Neural cell (in vitro differentiated cells): ENCODE data around the gene PPP1R12B. TPM values are rescaled to one million over a fixed set of nuclear protein-coding genes. Genes with fewer than 3 reads are reported as not detected.
A peak's percentile ranks its signal among the peaks of the same experiment; 100 is the strongest.

ENCODE experiments used
- H2AFZ ChIP-seq: fragments of 200-600, 300-800 bp; sonication (generic), shearing (Covaris generic); 2 replicates; pipeline ENCODE4 v1.6.0; 2014; ENCODE audit warnings: low read depth, mild to moderate bottlenecking, antibody characterized with exemption, low read length, moderate library complexity
- H3F3A ChIP-seq: fragments of 200-600 bp; shearing (Covaris generic); 2 replicates; pipeline ENCODE4 v1.6.1; 2016; ENCODE audit warnings: mild to moderate bottlenecking, moderate library complexity, mixed read lengths, antibody characterized with exemption, low read length; ENCODE audit not compliant: insufficient read depth, poor library complexity, severe bottlenecking
- H3K27ac ChIP-seq: fragments of 200-600, 300-800 bp; sonication (generic), shearing (Covaris generic); 2 replicates; pipeline ENCODE4 v1.5.1; 2014; ENCODE audit warnings: mild to moderate bottlenecking, low read length, moderate library complexity
- H3K27me3 ChIP-seq: fragments of 300-800, 200-600 bp; sonication (generic), shearing (Covaris generic); 2 replicates; pipeline ENCODE4 v1.6.0; 2014; ENCODE audit warnings: mild to moderate bottlenecking, low read depth, low read length, moderate library complexity; ENCODE audit not compliant: insufficient read depth
- H3K36me3 ChIP-seq: fragments of 300-800, 200-600 bp; sonication (generic), shearing (Covaris generic); 2 replicates; pipeline ENCODE4 v1.5.1; 2014; ENCODE audit warnings: mild to moderate bottlenecking, antibody characterized with exemption, low read length, moderate library complexity; ENCODE audit not compliant: insufficient read depth
- H3K4me2 ChIP-seq: fragments of 300-800, 200-600 bp; sonication (generic), shearing (Covaris generic); 2 replicates; pipeline ENCODE4 v1.6.0; 2014; ENCODE audit warnings: mild to moderate bottlenecking, low read length
- H3K4me3 ChIP-seq: fragments of 300-800, 200-600 bp; sonication (generic), shearing (Covaris generic); 2 replicates; pipeline ENCODE4 v1.5.1; 2014; ENCODE audit warnings: mild to moderate bottlenecking, low read length, moderate library complexity
- H3K79me2 ChIP-seq: fragments of 200-600 bp; shearing (Covaris generic); replicated peaks from 2 replicates; pipeline ENCODE4 v1.6.0; 2014; ENCODE audit warnings: mild to moderate bottlenecking, low read length, moderate library complexity; ENCODE audit not compliant: insufficient read depth
- H3K9ac ChIP-seq: fragments of 300-800, 200-600 bp; sonication (generic), shearing (Covaris generic); 2 replicates; pipeline ENCODE4 v1.6.1; 2016; ENCODE audit warnings: mild to moderate bottlenecking, low read length, mixed read lengths
- H3K9me2 ChIP-seq: fragments of 200-600 bp; shearing (Covaris generic); 2 replicates; pipeline ENCODE4 v1.6.1; 2016; ENCODE audit warnings: mild to moderate bottlenecking, low read length, mixed read lengths; ENCODE audit not compliant: insufficient read depth
- H3K9me3 ChIP-seq: fragments of 200-600, 300-800 bp; sonication (generic), shearing (Covaris generic); 2 replicates; pipeline ENCODE4 v1.6.1; 2016; ENCODE audit warnings: mild to moderate bottlenecking, mixed run types, low read length, moderate library complexity, mixed read lengths
- H4K20me1 ChIP-seq: fragments of 200-600 bp; shearing (Covaris generic); 2 replicates; pipeline ENCODE4 v1.6.1; 2016; ENCODE audit warnings: mild to moderate bottlenecking, mixed run types; ENCODE audit not compliant: insufficient read depth
- EP300 ChIP-seq: fragments of 450-650 bp; conservative IDR thresholded peaks from 2 replicates; pipeline ENCODE4 v1.6.1; 2014; ENCODE audit warnings: antibody characterized with exemption, mild to moderate bottlenecking, moderate library complexity; ENCODE audit not compliant: poor library complexity, severe bottlenecking
- EZH2 ChIP-seq: fragments of 200-600, 300-800 bp; shearing (Covaris generic), sonication (generic); IDR thresholded peaks from 2 replicates; pipeline ENCODE4 v1.6.1; 2014; ENCODE audit warnings: antibody characterized with exemption, low read length, borderline replicate concordance, mild to moderate bottlenecking; ENCODE audit not compliant: insufficient read depth, poor library complexity, severe bottlenecking
- MXI1 ChIP-seq: fragments of 450-650 bp; conservative IDR thresholded peaks from 2 replicates; pipeline ENCODE4 v1.6.1; 2014; ENCODE audit warnings: antibody characterized with exemption, mild to moderate bottlenecking; ENCODE audit not compliant: poor library complexity, severe bottlenecking
- POLR2AphosphoS5 ChIP-seq: IDR thresholded peaks from 2 replicates; pipeline ENCODE4 v1.6.1; 2012
- RAD21 ChIP-seq: fragments of 450-650 bp; conservative IDR thresholded peaks from 2 replicates; pipeline ENCODE4 v1.6.1; 2014; ENCODE audit warnings: antibody characterized with exemption, mild to moderate bottlenecking, moderate library complexity
- SMC3 ChIP-seq: fragments of 450-650 bp; conservative IDR thresholded peaks from 2 replicates; pipeline ENCODE4 v1.6.1; 2014; ENCODE audit warnings: antibody characterized with exemption, mild to moderate bottlenecking, moderate library complexity; ENCODE audit not compliant: poor library complexity
- TAF1 ChIP-seq: IDR thresholded peaks from 2 replicates; pipeline ENCODE4 v1.6.1; 2012; ENCODE audit warnings: low read depth
- polyA plus RNA-seq: library from polyadenylated mRNA; depleted of rRNA; stranded (reverse); fragments of >200 nt; gene quantifications from 2 replicates; pipeline ENCODE4 v1.2.3, GENCODE V29; 2014
- small RNA-seq, 3 experiments: library from RNA; depleted of rRNA; stranded (forward); fragments of <200 nt; gene quantifications; one replicate each; pipeline ENCODE3, GENCODE V24; 2012
- TF ChIP-seq, protein P1 (sequence below): IDR thresholded peaks from 2 replicates; pipeline ENCODE4 v1.6.1; 2012; ENCODE audit warnings: borderline replicate concordance
- TF ChIP-seq, protein P2 (sequence below): fragments of 450-650 bp; IDR thresholded peaks from 2 replicates; pipeline ENCODE4 v1.5.1; 2014; ENCODE audit warnings: antibody characterized with exemption, mild to moderate bottlenecking, moderate library complexity; ENCODE audit not compliant: poor library complexity, severe bottlenecking

PPP1R12B gene
- polyA plus RNA-seq, 1 donor from 2014 or later = 9.8 TPM

DNA sequence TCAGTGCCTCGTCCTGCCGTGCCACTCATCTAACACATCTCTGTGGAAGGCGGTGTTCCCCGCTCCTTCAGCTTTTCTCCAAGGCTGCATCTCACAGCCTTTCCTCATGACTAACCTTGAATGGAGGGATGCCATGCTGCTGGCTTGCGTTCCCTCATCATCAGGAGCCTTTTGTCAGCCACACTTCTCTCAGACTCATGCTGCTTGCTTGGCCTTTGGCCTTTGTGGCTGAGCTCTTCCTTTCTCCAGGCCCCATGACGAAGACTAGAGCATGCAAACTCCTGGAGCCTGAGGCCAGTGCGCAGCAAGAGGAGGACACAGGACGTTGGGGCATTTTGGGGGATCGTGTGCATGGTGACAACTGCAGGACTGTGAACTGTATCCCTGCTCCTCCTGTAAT, 291.0 kb downstream of the PPP1R12B start:
- H3K4me3 ChIP-seq = no peak overlapping the region
- H3K9me3 ChIP-seq = no peaks in the 10 kb centered on the region
- H3F3A ChIP-seq = no peaks in the 10 kb centered on the region
- TF ChIP-seq MXI1 (no peak), TAF1 (no peak), POLR2AphosphoS5 (no peak), EZH2 (no peak), EP300 (no peak), RAD21 (no peak), SMC3 (no peak)
- TF ChIP-seq, protein P1, sequence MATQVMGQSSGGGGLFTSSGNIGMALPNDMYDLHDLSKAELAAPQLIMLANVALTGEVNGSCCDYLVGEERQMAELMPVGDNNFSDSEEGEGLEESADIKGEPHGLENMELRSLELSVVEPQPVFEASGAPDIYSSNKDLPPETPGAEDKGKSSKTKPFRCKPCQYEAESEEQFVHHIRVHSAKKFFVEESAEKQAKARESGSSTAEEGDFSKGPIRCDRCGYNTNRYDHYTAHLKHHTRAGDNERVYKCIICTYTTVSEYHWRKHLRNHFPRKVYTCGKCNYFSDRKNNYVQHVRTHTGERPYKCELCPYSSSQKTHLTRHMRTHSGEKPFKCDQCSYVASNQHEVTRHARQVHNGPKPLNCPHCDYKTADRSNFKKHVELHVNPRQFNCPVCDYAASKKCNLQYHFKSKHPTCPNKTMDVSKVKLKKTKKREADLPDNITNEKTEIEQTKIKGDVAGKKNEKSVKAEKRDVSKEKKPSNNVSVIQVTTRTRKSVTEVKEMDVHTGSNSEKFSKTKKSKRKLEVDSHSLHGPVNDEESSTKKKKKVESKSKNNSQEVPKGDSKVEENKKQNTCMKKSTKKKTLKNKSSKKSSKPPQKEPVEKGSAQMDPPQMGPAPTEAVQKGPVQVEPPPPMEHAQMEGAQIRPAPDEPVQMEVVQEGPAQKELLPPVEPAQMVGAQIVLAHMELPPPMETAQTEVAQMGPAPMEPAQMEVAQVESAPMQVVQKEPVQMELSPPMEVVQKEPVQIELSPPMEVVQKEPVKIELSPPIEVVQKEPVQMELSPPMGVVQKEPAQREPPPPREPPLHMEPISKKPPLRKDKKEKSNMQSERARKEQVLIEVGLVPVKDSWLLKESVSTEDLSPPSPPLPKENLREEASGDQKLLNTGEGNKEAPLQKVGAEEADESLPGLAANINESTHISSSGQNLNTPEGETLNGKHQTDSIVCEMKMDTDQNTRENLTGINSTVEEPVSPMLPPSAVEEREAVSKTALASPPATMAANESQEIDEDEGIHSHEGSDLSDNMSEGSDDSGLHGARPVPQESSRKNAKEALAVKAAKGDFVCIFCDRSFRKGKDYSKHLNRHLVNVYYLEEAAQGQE = no peak
- TF ChIP-seq, protein P2, sequence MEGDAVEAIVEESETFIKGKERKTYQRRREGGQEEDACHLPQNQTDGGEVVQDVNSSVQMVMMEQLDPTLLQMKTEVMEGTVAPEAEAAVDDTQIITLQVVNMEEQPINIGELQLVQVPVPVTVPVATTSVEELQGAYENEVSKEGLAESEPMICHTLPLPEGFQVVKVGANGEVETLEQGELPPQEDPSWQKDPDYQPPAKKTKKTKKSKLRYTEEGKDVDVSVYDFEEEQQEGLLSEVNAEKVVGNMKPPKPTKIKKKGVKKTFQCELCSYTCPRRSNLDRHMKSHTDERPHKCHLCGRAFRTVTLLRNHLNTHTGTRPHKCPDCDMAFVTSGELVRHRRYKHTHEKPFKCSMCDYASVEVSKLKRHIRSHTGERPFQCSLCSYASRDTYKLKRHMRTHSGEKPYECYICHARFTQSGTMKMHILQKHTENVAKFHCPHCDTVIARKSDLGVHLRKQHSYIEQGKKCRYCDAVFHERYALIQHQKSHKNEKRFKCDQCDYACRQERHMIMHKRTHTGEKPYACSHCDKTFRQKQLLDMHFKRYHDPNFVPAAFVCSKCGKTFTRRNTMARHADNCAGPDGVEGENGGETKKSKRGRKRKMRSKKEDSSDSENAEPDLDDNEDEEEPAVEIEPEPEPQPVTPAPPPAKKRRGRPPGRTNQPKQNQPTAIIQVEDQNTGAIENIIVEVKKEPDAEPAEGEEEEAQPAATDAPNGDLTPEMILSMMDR = no peak
- H3K9me2 ChIP-seq = no peaks in the 10 kb centered on the region
- H3K79me2 ChIP-seq = no peaks in the 10 kb centered on the region
- peaks cover 39% of the 10 kb centered on the region for H3K27me3 ChIP-seq
- H3K36me3 ChIP-seq = no peaks in the 10 kb centered on the region
- H2AFZ ChIP-seq = no peak overlapping the region
- H3K27ac ChIP-seq = no peak overlapping the region
- H4K20me1 ChIP-seq = no peaks in the 10 kb centered on the region
- no peak overlapping the region for H3K4me2 ChIP-seq
- no peak overlapping the region for H3K9ac ChIP-seq

DNA sequence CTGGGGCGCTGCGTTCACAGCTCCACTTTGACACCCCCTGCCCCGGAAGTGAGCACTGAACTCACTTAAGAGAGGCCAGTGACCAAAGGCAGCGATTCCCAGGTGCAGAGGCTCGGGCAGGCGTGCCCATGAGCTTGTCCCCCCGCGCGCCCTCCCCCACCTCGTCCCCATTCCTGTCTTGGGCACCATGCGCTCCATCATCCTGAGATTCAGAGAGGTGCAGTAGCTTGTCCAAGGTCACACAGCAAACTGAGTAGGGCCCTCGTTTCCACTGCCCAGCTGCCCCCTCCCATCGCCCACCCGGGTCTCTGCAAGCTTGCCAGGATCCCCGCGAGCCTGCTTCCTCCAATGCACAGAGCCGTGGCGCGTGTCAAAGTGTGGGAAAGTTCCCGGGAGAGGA, 293.7 kb downstream of the PPP1R12B start:
- no peaks in the 10 kb centered on the region for H3K9me2 ChIP-seq
- peak overlapping the region; percentile 65 for H3K4me3 ChIP-seq
- H3K79me2 ChIP-seq = no peaks in the 10 kb centered on the region
- H3K4me2 ChIP-seq = no peak overlapping the region
- H3K27me3 ChIP-seq = peaks cover 65% of the 10 kb centered on the region
- no peak overlapping the region for H3K27ac ChIP-seq
- H3F3A ChIP-seq = no peaks in the 10 kb centered on the region
- no peaks in the 10 kb centered on the region for H4K20me1 ChIP-seq
- H3K9ac ChIP-seq = no peak overlapping the region
- no peak for TF ChIP-seq POLR2AphosphoS5
- TF ChIP-seq EZH2 = no peak
- TF ChIP-seq TAF1 = no peak
- TF ChIP-seq, protein P2 = no peak
- H2AFZ ChIP-seq = no peak overlapping the region
- no peaks in the 10 kb centered on the region for H3K9me3 ChIP-seq
- H3K36me3 ChIP-seq = no peaks in the 10 kb centered on the region

Small RNA genes within 50 kb of the gene (small RNA-seq; reads per million reads assigned to genes)
- gene AC099336.2 = 0 to 0.06 (median 0) reads per million in 3 experiments
- gene RF00156 = 0 to 0.03 (median 0) reads per million in 3 experiments
- 0 reads per million in 3 experiments for gene RNU6-89P

Other genes starting within 250 kb of the PPP1R12B start
- not detected in 2 replicates for gene GPR37L1, start 225.8 kb upstream of the PPP1R12B start, polyA plus RNA-seq
- gene ARL8A, start 204.0 kb upstream of the PPP1R12B start, polyA plus RNA-seq = 82.9 and 89.4 TPM in 2 replicates
- gene PTPN7, start 188.1 kb upstream of the PPP1R12B start, polyA plus RNA-seq = 2.1 TPM in 1 of 2 replicates, not detected in the other
- gene LGR6, start 154.9 kb upstream of the PPP1R12B start, polyA plus RNA-seq = not detected in 2 replicates
- gene UBE2T, start 6.8 kb upstream of the PPP1R12B start, polyA plus RNA-seq = 98.4 and 107 TPM in 2 replicates